ENCODE results near the gene RALGPS2.
"Not testable (repeated sequence)": the region's sequence is repeated elsewhere in the genome, so short reads cannot be mapped to it uniquely, and the experiment has no call there.

Gene RALGPS2

DNA sequence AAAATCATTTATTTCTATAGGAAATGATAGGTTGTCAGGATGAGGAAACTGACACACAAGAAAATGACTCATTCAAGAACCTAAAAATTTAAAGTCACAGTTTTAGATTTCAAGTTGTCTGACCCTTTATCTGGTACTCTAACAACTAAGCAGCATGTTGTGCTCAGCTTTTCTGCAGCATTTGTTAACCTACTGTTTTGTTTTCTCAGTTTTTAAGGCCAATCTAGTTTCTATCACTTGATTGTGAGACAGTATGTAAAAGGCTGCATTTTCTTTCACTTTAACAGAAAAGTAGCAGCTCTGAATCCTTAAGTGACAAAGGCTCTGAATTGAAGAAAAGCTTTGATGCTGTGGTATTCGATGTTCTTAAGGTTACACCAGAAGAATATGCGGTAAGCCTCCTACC lies 59.1 kb downstream of the RALGPS2 start:
- DNase-seq: no peak

GRCh38 chr1:178792394-178792793 lies 67.3 kb downstream of the RALGPS2 start:
- no peak for DNase-seq

GRCh38 chr1:178796013-178796412 lies 71.0 kb downstream of the RALGPS2 start:
- DNase-seq: no peak

GRCh38 chr1:178797590-178797989 lies 72.5 kb downstream of the RALGPS2 start:
- no peak for DNase-seq

GRCh38 chr1:178798232-178798861 lies 73.3 kb downstream of the RALGPS2 start:
- DNase-seq: no peak

- DNase-seq: no peak
Observed at GRCh38 chr1:178802873-178803272, 77.8 kb downstream of the RALGPS2 start.

DNA sequence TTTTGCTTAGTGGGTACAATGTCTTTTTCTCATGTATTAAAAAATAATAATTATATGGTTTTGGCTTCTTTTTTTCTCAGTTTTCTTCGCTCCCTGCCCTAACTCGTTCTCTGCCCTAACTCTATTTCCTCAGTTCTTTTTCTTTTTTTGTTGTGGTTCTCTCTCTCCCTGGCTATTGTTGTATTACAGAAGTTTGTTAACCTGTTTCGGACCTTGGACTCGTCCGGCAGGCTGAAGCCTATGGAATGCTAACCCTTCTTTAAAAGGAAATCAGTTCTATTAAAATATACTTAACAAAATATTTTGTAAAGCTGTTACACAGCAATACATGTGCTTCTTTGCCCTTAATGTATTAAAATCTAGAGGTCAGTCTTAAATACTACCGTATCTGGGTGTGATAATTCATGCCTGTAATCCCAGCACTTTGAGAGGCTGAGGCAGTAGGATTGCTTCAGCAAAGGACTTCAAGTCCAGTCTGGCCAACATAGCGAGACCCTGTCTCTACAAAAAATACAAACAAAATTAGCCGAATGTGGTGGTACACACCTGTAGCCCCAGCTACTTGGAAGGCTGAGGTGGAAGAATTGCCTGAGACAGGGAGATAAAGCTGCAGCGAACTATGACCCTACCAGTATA lies 81.7 kb downstream of the RALGPS2 start:
- no peak for DNase-seq

DNA sequence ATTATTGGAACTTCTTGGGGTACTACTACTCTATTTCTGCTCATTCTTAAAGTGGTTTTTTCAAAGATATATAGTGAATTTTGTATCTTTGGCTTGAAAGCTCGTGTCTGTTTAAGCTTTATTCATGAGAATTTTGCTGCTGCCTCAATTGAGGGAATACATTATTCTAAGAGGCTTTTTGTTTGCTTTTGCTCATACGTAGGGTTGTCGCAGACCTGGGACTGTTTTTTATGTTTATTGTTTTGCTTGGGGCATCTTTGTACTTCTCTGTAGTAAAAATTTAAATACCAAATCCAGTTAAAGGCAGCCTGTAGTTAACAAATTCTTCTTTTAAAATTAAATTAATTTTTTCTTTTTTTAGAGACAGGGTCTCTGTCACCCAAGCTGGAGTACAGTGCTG lies 83.5 kb downstream of the RALGPS2 start:
- DNase-seq: no peak

- DNase-seq: no peak
Observed at GRCh38 chr1:178810585-178810984, 85.5 kb downstream of the RALGPS2 start.

DNA sequence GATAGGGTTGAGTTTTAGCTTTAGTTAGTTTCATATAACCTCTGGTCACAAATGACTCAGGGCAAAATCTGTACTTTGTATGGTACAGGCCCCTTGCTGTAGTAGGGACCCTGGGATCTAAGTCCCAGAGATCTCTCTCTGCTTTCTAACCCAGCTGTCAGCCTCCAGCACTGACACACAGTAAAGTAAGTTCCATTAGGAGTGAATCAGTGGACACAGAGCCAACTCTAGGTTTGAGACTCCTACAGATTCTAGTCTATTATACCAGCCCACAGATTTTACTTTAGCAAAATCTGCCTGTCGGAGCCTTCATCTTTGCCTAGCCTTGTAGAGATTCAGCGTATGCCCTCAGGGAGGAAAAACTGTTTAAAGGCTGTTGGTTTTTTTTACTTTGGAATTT lies 93.4 kb downstream of the RALGPS2 start:
- no peak for DNase-seq

DNA sequence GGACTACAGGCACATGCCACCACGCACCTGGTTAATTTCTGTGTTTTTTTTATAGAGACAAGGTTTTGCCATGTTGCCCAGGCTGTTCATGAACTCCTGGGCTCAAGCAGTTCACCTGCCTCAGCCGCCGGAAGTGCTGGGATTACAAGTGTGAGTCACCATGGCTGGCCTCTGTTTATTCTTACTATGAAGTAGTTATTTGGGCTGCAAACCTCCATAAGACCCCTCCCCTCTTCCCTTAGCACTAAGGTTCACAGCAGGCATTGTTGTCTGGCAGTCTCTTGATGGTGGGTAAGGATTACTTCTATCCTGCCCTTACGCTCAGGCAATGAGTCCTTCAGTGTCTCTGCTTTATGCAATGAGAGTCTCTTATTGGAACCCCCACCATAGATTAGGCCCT lies 94.1 kb downstream of the RALGPS2 start:
- no peak for DNase-seq

DNA sequence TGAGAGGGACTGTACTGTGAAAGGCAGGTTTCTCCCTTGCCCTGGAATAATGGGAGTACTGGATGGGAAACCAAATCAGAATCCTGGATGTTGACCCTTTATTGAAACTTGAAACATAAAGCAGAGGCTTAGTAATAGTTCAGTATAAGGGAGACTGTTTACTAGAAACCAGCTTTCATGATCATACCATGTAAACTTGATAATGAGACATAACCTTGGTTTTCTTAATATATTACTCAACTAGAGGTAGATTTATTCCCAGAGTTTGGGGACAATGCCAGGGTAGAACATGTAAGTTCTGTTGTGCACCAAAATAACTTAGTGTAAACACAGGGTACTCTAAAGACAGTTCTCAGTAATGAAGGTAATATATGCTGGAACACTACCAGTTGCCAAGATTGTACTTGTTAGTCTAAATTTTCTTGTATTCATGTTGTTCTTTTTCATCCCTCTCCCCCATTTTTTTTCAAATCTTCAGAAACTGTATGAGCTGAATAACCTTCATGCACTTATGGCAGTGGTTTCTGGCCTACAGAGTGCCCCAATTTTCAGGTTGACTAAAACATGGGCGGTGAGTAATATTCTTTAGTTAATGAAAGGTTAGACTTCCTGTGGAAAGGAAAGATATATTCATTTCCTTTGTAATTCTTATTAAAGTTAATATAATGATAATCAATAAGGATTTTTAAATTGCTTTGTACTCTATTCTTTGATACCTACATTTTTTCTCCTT lies 96.3 kb downstream of the RALGPS2 start:
- no peak for DNase-seq

DNA sequence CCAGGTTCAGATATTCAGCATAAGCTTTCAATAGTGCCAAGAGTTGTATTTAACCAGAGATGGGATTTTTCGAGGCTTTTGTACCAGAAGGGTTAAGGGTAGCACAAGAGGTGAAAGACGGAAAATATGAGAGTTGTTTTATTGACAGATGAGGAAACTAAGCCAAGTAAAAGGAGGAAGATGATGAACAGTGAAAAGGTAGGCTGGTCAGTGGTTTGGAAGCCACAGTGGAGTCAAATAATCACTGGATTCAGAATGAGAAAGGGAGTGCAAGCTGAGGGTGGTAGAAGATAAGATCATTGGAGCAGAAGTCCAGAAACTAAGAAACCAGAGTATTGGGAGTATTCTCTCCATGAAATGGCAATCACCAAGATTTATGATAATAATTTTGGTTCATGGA lies 100.1 kb downstream of the RALGPS2 start:
- no peak for DNase-seq

- no peak for DNase-seq
Observed at GRCh38 chr1:178844436-178844835, 119.4 kb downstream of the RALGPS2 start.

GRCh38 chr1:178846306-178846705 lies 121.3 kb downstream of the RALGPS2 start:
- no peak for DNase-seq

DNA sequence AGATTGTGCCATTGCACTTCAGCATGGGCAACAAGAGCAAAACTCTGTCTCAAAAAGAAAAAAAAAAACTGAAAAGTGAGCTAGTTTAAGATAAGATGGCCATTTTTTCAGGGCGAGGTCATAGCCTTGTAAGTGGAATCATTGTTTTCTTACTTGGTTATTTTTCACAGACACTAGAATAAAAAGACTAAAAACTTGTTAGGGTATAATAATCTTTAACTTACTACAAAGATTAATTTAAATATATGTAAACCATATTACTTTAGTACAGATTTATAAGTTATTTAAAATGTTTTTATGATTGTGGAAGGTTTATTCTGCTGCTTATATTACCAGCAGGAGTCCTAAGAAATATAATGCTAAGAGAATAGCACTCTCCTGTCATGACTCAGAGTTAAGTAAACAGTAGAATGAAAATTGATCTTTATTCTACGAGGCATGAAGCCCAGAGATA lies 122.4 kb downstream of the RALGPS2 start:
- peak; percentile 12 for DNase-seq

- DNase-seq: not testable (repeated sequence)
Observed at GRCh38 chr1:178847919-178848318, 122.9 kb downstream of the RALGPS2 start.

DNA sequence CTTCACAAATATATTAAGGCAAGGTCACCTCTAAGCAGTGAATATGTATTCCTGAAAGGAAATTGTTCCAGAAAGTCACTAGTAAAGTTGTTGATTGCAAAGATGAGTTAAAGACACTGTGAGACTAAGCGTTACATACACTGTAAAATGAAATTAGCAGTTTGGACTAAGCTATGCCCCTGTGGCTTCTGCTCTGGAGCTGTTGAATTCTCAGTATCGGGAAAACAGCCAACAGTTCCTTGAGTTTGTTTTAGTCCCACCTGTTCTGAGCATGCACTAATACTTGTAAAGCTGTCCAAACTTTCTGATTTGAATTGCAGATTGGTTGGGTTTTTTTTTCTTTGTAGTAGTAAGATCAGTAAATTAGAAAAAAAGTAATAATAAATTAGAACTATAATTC lies 124.9 kb downstream of the RALGPS2 start:
- no peak for DNase-seq

DNA sequence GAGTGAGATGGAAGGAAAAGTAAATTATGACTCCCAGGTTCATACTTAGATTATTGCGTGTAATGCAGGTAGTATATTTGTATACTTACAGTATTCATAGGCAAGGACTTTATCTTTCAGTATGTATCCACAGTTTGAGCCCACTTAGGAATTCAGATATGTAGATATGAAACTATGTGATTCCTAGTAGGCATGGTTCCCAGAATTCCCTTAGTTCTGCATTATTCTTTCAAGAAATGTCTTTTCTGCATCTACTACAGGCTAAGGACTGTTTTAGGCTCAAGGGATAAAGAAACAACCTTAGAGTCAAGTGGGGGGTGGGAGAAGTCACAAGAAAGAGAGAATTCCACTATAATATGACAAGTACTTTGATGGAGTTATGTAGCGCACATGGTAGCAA lies 132.1 kb downstream of the RALGPS2 start:
- no peak for DNase-seq

GRCh38 chr1:178862416-178862815 lies 137.4 kb downstream of the RALGPS2 start:
- no peak for DNase-seq

DNA sequence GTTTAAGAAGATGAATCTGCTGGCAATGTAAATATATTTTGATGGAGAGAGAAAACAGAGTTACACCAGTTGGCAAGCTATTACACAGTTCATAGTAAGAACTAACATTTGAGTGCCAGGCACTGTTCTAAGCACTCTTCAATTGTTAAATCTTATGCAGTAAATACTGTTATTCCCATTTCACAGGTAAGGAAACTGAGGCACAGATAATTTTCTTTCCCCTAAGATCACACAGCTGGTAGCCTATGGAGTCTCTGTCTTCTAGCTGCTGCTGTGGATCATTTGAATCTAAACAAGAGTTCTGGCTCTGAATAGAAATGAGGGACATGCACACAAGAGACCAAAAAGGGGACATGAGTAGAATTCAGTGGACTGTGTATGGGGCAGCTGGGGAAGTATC lies 137.8 kb downstream of the RALGPS2 start:
- no peak for DNase-seq

DNA sequence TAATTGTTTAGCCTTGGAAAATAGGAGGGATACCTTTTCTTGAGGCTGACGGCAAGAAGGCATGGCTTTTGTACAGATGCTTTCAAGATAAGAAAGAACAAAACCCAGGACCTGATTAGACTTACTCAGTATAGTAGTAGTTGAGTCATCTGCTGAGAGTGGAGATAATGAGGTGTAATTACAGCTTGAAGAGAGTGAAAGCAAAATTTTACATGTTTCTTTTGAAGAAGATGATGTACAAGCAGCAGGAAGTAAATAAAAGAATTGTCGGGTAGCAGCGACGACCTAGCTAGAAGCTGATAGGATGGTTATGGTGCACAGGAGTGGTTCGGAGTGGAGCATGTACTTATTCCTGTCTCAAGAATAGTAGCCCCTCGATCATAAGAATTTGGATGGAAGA lies 139.3 kb downstream of the RALGPS2 start:
- no peak for DNase-seq

- DNase-seq: no peak
Observed at GRCh38 chr1:178867670-178868069, 142.6 kb downstream of the RALGPS2 start.

- DNase-seq: no peak
Observed at GRCh38 chr1:178868706-178869105, 143.7 kb downstream of the RALGPS2 start.

All from NCI-H187 treated with DMSO at 0.1 percent for 48 hours (cell line).